SK-N-MC (cell line): ENCODE data around the gene CD93.

Source experiments
- EZH2 ChIP-seq: fragments of 200-600 bp; sonication (generic); IDR thresholded peaks from one replicate; pipeline ENCODE4 v1.6.1; 2017; ENCODE audit warnings: antibody characterized with exemption
- FOXP2 ChIP-seq: optimal IDR thresholded peaks from 2 replicates; pipeline ENCODE3; 2011; ENCODE audit warnings: mild to moderate bottlenecking, moderate library complexity; ENCODE audit not compliant: insufficient read depth; ENCODE audit errors: extremely low read length, control extremely low read depth
- POLR2AphosphoS5 ChIP-seq: IDR thresholded peaks from 2 replicates; pipeline ENCODE4 v1.6.1; 2012; ENCODE audit warnings: mild to moderate bottlenecking, low read depth, low read length, borderline replicate concordance

DNA sequence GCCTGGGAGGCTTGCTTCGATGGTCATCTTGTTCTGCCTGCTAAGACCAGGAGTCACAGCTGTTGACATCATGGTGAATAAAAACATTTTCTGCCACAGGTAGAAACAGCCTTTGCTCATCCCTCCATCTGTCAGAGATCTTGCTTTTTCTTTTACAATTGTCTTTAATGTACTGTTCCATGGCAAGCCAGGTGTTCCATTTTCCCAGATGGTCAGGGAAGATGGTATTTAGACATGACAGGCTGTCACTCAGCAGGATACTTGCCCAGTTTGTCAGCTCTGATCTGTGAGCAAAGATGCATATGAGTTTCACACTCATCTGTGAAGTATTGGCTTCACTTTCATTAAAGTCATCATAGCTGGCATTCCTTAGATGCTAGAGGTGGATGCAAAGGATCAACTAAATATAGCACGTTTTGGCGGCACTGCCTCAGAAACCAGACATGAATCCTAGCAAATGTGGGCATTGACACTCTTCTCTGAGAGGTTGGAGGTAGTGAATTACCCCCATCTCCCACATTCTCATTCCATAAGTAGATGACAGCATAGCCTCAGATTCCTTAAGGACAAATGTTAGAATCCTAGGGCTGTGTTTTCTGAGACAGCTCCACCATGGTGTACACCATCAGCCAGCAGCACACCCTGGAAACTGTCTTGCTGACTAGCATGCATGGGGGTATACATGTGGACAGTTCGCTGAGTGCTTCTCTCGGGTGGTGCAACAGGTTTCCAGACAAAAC, 46.8 kb downstream of the CD93 start:
- TF ChIP-seq EZH2 = no peak
- TF ChIP-seq POLR2AphosphoS5 = no peak
- TF ChIP-seq FOXP2 = no peak
